HepG2 (cell line): ENCODE data around the gene CXCR5. TPM values are rescaled to one million over a fixed set of nuclear protein-coding genes. Genes with fewer than 3 reads are reported as not detected.
A peak's percentile ranks its signal among the peaks of the same experiment; 100 is the strongest.

Source experiments
- ARNT2 ChIP-seq: sonication (generic); formaldehyde crosslinking; IDR thresholded peaks from 2 replicates; pipeline ENCODE4 v1.8.0; 2022; ENCODE audit warnings: mild to moderate bottlenecking, low read depth, missing genetic modification reagents, moderate library complexity
- DNMT3B ChIP-seq: conservative IDR thresholded peaks from 2 replicates; pipeline ENCODE4 v1.6.1; 2016; ENCODE audit warnings: missing biosample characterization, control low read depth
- ELF3 ChIP-seq: IDR thresholded peaks from 2 replicates; pipeline ENCODE4 v1.6.1; 2016; ENCODE audit warnings: missing genetic modification reagents, missing compliant biosample characterization
- ELF4 ChIP-seq: sonication (generic); formaldehyde crosslinking; IDR thresholded peaks from 2 replicates; pipeline ENCODE4 v1.5.0; 2020; ENCODE audit warnings: missing genetic modification reagents, mild to moderate bottlenecking, moderate library complexity, borderline replicate concordance
- FOXO1 ChIP-seq: sonication (generic); formaldehyde crosslinking; IDR thresholded peaks from 2 replicates; pipeline ENCODE4 v1.4.0; 2020; ENCODE audit warnings: missing genetic modification reagents
- GATAD2A ChIP-seq: IDR thresholded peaks from 2 replicates; pipeline ENCODE4 v1.6.1; 2016
- HNF4G ChIP-seq, 2 experiments: sonication (generic) in 1 of 2; formaldehyde crosslinking in 1 of 2; IDR thresholded peaks; 2 replicates each; pipeline versions ENCODE4 v1.4.0 to v1.6.1; 2011 to 2020; ENCODE audit warnings: borderline replicate concordance in 2 of 2, low read depth in 2 of 2, mild to moderate bottlenecking in 2 of 2, low read length in 1 of 2, missing genetic modification reagents in 1 of 2, moderate library complexity in 1 of 2
- HOXA7 ChIP-seq: sonication (generic); formaldehyde crosslinking; IDR thresholded peaks from 2 replicates; pipeline ENCODE4 v1.8.1; 2022; ENCODE audit warnings: mild to moderate bottlenecking, missing genetic modification reagents, moderate library complexity
- KAT8 ChIP-seq: IDR thresholded peaks from 2 replicates; pipeline ENCODE4 v1.6.1; 2016; ENCODE audit warnings: missing genetic modification reagents, missing compliant biosample characterization
- KDM2A ChIP-seq: sonication (generic); formaldehyde crosslinking; IDR thresholded peaks from 2 replicates; pipeline ENCODE4 v1.4.0; 2020; ENCODE audit warnings: low read depth, missing genetic modification reagents, borderline replicate concordance
- KDM4B ChIP-seq: sonication (generic); formaldehyde crosslinking; IDR thresholded peaks from 2 replicates; pipeline ENCODE4 v1.4.0; 2020; ENCODE audit warnings: missing genetic modification reagents
- MXD4 ChIP-seq: IDR thresholded peaks from 2 replicates; pipeline ENCODE4 v1.6.1; 2016; ENCODE audit warnings: mild to moderate bottlenecking, missing biosample characterization, missing genetic modification reagents
- MYNN ChIP-seq: sonication (generic); formaldehyde crosslinking; IDR thresholded peaks from 2 replicates; pipeline ENCODE4 v1.4.0; 2020; ENCODE audit warnings: mild to moderate bottlenecking, low read depth, missing genetic modification reagents
- NR2C2 ChIP-seq: sonication (generic); formaldehyde crosslinking; IDR thresholded peaks from 2 replicates; pipeline ENCODE4 v1.4.0; 2020; ENCODE audit warnings: missing genetic modification reagents, mild to moderate bottlenecking, moderate library complexity, borderline replicate concordance
- NR2F2 ChIP-seq: IDR thresholded peaks from 2 replicates; pipeline ENCODE4 v1.6.1; 2012; ENCODE audit warnings: low read depth, inconsistent platforms, borderline replicate concordance
- RERE ChIP-seq: IDR thresholded peaks from 2 replicates; pipeline ENCODE4 v1.6.1; 2016; ENCODE audit warnings: low read depth, missing genetic modification reagents, missing compliant biosample characterization
- RXRB ChIP-seq: IDR thresholded peaks from 2 replicates; pipeline ENCODE4 v1.6.1; 2016; ENCODE audit warnings: borderline replicate concordance, missing genetic modification reagents, missing compliant biosample characterization
- SMAD1 ChIP-seq: sonication (generic); formaldehyde crosslinking; IDR thresholded peaks from 2 replicates; pipeline ENCODE4 v1.4.0; 2020; ENCODE audit warnings: missing genetic modification reagents, low read depth, mild to moderate bottlenecking, borderline replicate concordance
- SUZ12 ChIP-seq: fragments of 150-350 bp; IDR thresholded peaks from 2 replicates; pipeline ENCODE4 v1.6.1; 2014; ENCODE audit warnings: low read depth, low read length
- TCF7L2 ChIP-seq: IDR thresholded peaks from 2 replicates; pipeline ENCODE4 v1.6.1; 2011; ENCODE audit warnings: mild to moderate bottlenecking, low read depth, low read length, moderate library complexity
- TGIF2 ChIP-seq: IDR thresholded peaks from 2 replicates; pipeline ENCODE4 v1.6.1; 2016; ENCODE audit warnings: control low read depth, missing compliant biosample characterization
- ZBTB21 ChIP-seq: sonication (generic); formaldehyde crosslinking; IDR thresholded peaks from 2 replicates; pipeline ENCODE4 v1.4.0; 2020; ENCODE audit warnings: missing genetic modification reagents
- ZNF160 ChIP-seq: sonication (generic); formaldehyde crosslinking; IDR thresholded peaks from 2 replicates; pipeline ENCODE4 v1.8.0; 2022; ENCODE audit warnings: mild to moderate bottlenecking, inconsistent platforms, missing genetic modification reagents
- ZNF260 ChIP-seq: sonication (generic); formaldehyde crosslinking; IDR thresholded peaks from 2 replicates; pipeline ENCODE4 v1.4.0; 2020; ENCODE audit warnings: missing genetic modification reagents, low read depth, mild to moderate bottlenecking, borderline replicate concordance
- ZNF552 ChIP-seq: sonication (generic); formaldehyde crosslinking; IDR thresholded peaks from 2 replicates; pipeline ENCODE4 v1.9.0; 2022; ENCODE audit warnings: missing genetic modification reagents, mild to moderate bottlenecking, borderline replicate concordance
- ZNF644 ChIP-seq: IDR thresholded peaks from 2 replicates; pipeline ENCODE4 v1.6.1; 2016; ENCODE audit warnings: low read depth
- ZNF841 ChIP-seq: sonication (generic); formaldehyde crosslinking; IDR thresholded peaks from 2 replicates; pipeline ENCODE4 v1.8.1; 2023; ENCODE audit warnings: missing genetic modification reagents, borderline replicate concordance
- polyA plus RNA-seq, 8 experiments: library from polyadenylated mRNA; depleted of rRNA in 3 of 8; stranded (reverse) in 7 of 8; unstranded in 1 of 8; fragments of >200 nt; fragmentation: Illumina TruSeq in 4 of 8; extraction: Trizol in 4 of 8; gene quantifications; 2 replicates each; pipeline versions ENCODE4 v1.2.1 to v1.2.3, GENCODE V29; 2011 to 2016; ENCODE audit warnings: low read depth in 4 of 8, missing spikeins in 1 of 8, mixed read lengths in 1 of 8; ENCODE audit not compliant: insufficient read depth in 1 of 8
- total RNA-seq, 5 experiments: library from RNA; depleted of rRNA; stranded (reverse); fragments of >200 nt; fragmentation: Illumina TruSeq; extraction: Trizol; gene quantifications; 2 replicates each; pipeline ENCODE4 v1.2.3, GENCODE V29; 2016; ENCODE audit warnings: low read depth in 1 of 5

The CXCR5 gene
- total and polyA plus RNA-seq, 2 of the 13 experiments (the other 11 are each of a cell fraction or from before 2014, with no cell fraction given): not detected

- TF ChIP-seq RERE (CRISPR knock-in tag) (peak; percentile 75; the same call in 1 of the 2 replicates), MYNN (CRISPR knock-in tag) (peak; percentile 49), KAT8 (peak; percentile 67), NR2F2 (no peak), TGIF2 (CRISPR knock-in tag) (peak; percentile 70; the same call in 1 of the 2 replicates), KDM4B (CRISPR knock-in tag) (peak; percentile 65; the same call in 1 of the 2 replicates), ZBTB21 (CRISPR knock-in tag) (no peak), HNF4G (IDR thresholded peaks at IDR 0.05; ENCODE audit: borderline replicate concordance, low read depth, low read length) (peak; percentile 78; the same call in 1 of the 2 replicates), HNF4G (CRISPR knock-in tag; IDR thresholded peaks at IDR 0.05; ENCODE audit: borderline replicate concordance, low read depth) (no peak), GATAD2A (peak; percentile 90), MXD4 (CRISPR knock-in tag) (no peak), NR2C2 (CRISPR knock-in tag) (0 out of 2 replicates have a peak, but pooled peaks have one; percentile 52), RXRB (CRISPR knock-in tag) (peak; percentile 64; the same call in 1 of the 2 replicates), FOXO1 (CRISPR knock-in tag) (peak; percentile 60; the same call in 1 of the 2 replicates), ELF3 (CRISPR knock-in tag) (peak; percentile 53), ZNF160 (CRISPR knock-in tag) (no peak), HOXA7 (CRISPR knock-in tag) (no peak), ZNF644 (no peak), ELF4 (no peak), ZNF260 (CRISPR knock-in tag) (no peak), DNMT3B (CRISPR knock-in tag) (no peak), TCF7L2 (no peak), ARNT2 (CRISPR knock-in tag) (no peak), SUZ12 (no peak), KDM2A (CRISPR knock-in tag) (no peak), SMAD1 (CRISPR knock-in tag) (no peak), ZNF841 (CRISPR knock-in tag) (no peak), ZNF552 (CRISPR knock-in tag) (no peak)
These were observed 37.6 kb downstream of the CXCR5 start (continued) for GRCh38 chr11:118921121-118921928.
